IPS DF 19.7 (cell line): ENCODE data around the gene PPM1G.
"Not testable (repeated sequence)": the region's sequence is repeated elsewhere in the genome, so short reads cannot be mapped to it uniquely, and the experiment has no call there.

Experiments
- DNase-seq: peaks from one replicate; pipeline ENCODE4 v3.0.0-alpha.2; 2013; ENCODE audit warnings: low read depth, low spot score

PPM1G gene

GRCh38 chr2:27375513-27376099, 33.8 kb downstream of the PPM1G start:
- DNase-seq: no peak

DNA sequence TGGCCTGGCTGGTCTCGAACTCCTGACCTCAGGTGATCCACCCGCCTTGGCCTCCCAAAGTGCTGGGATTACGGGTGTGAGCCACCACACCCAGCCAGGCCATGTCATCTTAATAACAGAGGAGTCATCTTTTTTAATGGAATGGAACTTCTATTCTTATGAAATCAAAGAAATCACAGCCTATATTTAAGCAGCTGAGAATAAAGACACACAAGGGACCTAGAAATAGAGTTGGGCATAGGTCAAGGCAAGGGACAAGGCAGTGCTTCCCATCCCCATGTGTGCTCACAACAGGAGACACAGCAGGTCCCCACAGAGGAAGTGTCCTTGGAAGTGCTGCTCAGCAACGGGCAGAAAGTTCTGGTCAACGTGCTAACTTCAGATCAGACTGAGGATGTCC, 35.8 kb downstream of the PPM1G start:
- no peak for DNase-seq

GRCh38 chr2:27372937-27373336, 36.5 kb downstream of the PPM1G start:
- DNase-seq: no peak

DNA sequence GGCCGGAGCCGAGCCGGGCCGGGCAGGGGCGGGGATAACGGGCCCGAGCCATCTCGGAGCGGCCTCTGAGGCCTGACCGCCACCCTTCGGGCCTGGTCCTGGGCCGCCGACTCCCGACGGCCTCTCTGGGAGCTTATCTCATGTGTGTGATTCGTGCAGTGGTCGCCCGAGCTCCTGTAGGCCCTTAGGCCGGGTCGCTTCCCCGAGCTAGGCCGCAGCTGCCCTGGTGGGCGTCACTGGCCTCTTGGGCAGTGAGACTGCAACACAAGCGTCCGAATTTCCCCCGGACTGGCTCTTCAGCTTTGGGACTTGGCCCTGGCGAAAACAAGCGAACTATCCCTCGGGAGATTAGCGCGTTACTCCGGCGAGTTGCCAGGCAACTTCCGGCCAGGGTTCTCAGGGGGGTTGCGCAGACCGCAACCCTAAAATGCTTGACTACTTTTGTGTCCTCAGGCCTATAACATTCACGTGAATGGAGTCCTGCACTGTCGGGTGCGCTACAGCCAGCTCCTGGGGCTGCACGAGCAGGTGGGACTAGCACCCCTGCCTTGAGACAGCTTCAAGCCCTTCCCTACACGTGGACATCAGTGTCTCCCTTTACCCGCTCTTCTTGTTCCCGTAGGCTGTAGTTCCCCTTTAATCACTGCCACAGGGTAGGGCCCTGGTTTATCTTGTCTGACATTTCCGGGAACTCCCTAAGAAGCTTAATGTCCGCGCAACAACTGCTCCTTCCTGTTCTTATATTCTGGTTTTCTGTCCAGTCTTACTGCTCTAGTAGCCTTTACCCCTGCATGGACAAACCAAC, 38.4 kb downstream of the PPM1G start:
- no peak for DNase-seq

GRCh38 chr2:27370026-27370815, 39.2 kb downstream of the PPM1G start, which contains the start of the genes EIF2B4 and SNX17:
EIF2B4 (minus strand) TSS chr2:27370338; CDS start chr2:27370314, 24 bp downstream.
SNX17 (plus strand) TSS chr2:27370616; CDS start chr2:27370744, 128 bp downstream.
- peak; percentile 92 for DNase-seq

GRCh38 chr2:27369471-27370025, 39.8 kb downstream of the PPM1G start:
- DNase-seq: no peak

- DNase-seq: no peak
Observed at GRCh38 chr2:27363933-27364332, 45.5 kb downstream of the PPM1G start.

GRCh38 chr2:27362678-27363420, 46.5 kb downstream of the PPM1G start:
- no peak for DNase-seq

GRCh38 chr2:27356382-27357181, 52.8 kb downstream of the PPM1G start, which contains the start of gene GTF3C2:
GTF3C2 (minus strand) TSS chr2:27356764; CDS start chr2:27343554, 13,210 bp downstream.
- DNase-seq: peak; percentile 99

- no peak for DNase-seq
Observed at GRCh38 chr2:27356056-27356381, 53.4 kb downstream of the PPM1G start.

GRCh38 chr2:27354597-27354927, 54.8 kb downstream of the PPM1G start:
- DNase-seq: no peak

DNA sequence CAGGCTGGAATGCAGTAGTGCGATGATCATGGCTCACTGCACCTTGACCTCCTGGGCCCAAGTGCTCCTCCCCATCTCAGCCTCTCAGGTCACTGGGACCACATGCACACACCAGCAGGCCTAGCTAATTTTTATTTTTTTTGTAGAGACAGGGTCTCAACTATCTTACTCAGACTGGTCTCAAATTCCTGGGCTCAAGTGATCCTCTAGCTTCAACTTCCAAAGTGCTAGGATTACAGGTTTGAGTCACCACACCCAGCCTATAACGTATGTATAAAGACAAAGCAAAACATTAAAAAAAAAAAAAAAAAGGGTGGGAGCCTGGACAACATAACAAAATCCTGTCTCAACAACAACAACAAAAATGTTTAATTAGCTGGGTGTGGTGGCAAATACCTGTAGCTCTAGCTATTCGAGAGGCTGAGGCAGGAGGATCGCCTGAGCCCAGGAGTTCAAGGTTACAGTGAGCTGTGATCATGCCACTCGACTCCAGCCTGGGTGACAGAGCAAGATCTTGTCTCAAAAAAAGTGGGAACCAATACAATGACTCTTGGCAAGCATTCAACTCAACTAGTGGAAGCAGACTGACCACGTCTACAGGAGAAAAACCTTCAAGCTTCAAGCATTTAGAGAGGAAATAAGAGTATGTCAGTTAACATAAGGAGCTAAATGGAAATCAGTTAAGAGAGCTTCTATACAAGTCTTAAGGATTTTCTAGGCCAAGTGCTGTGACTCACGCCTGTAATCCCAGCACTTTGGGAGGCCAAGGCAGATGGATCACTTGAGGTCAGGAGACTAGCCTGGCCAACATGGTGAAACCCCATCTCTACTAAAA, 55.4 kb downstream of the PPM1G start:
- no peak for DNase-seq

DNA sequence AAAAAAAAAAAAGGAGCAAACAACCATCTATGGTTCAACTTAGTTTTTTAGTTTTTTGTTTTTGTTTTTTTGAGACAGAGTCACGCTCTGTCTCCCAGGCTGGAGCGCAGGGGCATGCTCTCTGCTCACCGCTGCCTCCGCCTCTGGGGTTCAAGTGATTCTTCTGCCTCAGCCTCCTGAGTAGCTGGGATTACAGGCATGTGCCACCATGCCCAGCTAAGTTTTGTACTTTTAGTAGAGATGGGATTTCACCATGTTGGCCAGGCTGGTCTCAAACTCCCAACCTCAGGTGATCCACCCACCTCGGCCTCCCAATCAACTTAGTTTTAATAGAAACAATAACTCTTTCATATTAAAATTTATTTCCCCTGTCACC, 56.0 kb downstream of the PPM1G start:
- DNase-seq: not testable (repeated sequence)

- DNase-seq: no peak
Observed at GRCh38 chr2:27351802-27352598, 57.4 kb downstream of the PPM1G start.

DNA sequence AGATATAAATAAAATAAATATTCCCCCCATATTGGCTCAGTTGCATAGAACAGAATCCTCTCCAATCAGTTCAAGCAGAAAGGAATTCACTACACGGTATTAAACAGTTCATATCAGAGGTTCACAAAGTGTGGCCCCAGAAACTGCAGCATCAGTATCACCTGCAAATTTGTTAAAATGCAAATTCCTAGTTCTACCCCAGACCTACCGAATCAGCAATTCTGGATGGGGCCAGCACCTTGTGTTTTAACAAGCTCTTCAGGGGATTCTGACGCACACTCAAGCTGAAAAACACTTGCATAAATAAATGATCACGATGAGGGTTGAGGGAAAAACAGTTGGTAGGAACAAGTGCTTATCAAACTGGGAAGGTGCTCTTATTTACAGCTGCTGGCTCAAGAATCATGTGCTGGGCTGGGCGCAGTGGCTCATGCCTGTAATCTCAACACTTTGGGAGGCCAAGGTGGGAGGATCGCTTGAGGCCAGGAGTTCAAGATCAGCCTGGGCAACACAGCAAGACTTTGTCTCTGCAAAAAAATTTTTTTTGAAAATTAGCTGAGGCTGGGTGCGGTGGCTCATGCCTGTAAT, 59.2 kb downstream of the PPM1G start:
- DNase-seq: no peak

GRCh38 chr2:27347641-27348040, 61.8 kb downstream of the PPM1G start:
- DNase-seq: no peak

- DNase-seq: no peak
Observed at GRCh38 chr2:27336173-27336572, 73.2 kb downstream of the PPM1G start.

- DNase-seq: no peak
Observed at GRCh38 chr2:27335311-27335710, 74.1 kb downstream of the PPM1G start.
